GM15510 (cell line): ENCODE measurements around the gene KRT23.

Source experiments
- POLR2A ChIP-seq: IDR thresholded peaks from 3 replicates; pipeline ENCODE4 v1.6.1; 2011; ENCODE audit warnings: borderline replicate concordance; ENCODE audit not compliant: insufficient read length; ENCODE audit errors: extremely low read depth

Gene KRT23

GRCh38 chr17:40953881-40954280 lies 16.4 kb upstream of the KRT23 start:
- no peak for TF ChIP-seq POLR2A

- TF ChIP-seq POLR2A: no peak
Observed at GRCh38 chr17:40952661-40953060, 15.2 kb upstream of the KRT23 start.

- TF ChIP-seq POLR2A: no peak
Observed at GRCh38 chr17:40952154-40952553, 14.7 kb upstream of the KRT23 start.

- no peak for TF ChIP-seq POLR2A
Observed at GRCh38 chr17:40951011-40951622, 13.7 kb upstream of the KRT23 start.

GRCh38 chr17:40950176-40950575 lies 12.7 kb upstream of the KRT23 start:
- TF ChIP-seq POLR2A: no peak

GRCh38 chr17:40949418-40949817 lies 12.0 kb upstream of the KRT23 start:
- TF ChIP-seq POLR2A: no peak

- TF ChIP-seq POLR2A: no peak
Observed at GRCh38 chr17:40947929-40948328, 10.5 kb upstream of the KRT23 start.

GRCh38 chr17:40945414-40945813 lies 8.0 kb upstream of the KRT23 start:
- TF ChIP-seq POLR2A: no peak

GRCh38 chr17:40944531-40944930 lies 7.1 kb upstream of the KRT23 start:
- TF ChIP-seq POLR2A: no peak

GRCh38 chr17:40942553-40942952 lies 5.1 kb upstream of the KRT23 start:
- TF ChIP-seq POLR2A: no peak

GRCh38 chr17:40940266-40940665 lies 2.8 kb upstream of the KRT23 start:
- no peak for TF ChIP-seq POLR2A

GRCh38 chr17:40938981-40939380 lies 1.5 kb upstream of the KRT23 start:
- TF ChIP-seq POLR2A: no peak

GRCh38 chr17:40936976-40937375 lies 470 bp downstream of the KRT23 start:
- TF ChIP-seq POLR2A: no peak

GRCh38 chr17:40936437-40936971 lies 942 bp downstream of the KRT23 start:
- TF ChIP-seq POLR2A: no peak

- no peak for TF ChIP-seq POLR2A
Observed at GRCh38 chr17:40935624-40936023, 1.8 kb downstream of the KRT23 start.

- TF ChIP-seq POLR2A: no peak
Observed at GRCh38 chr17:40932608-40933007, 4.8 kb downstream of the KRT23 start.

GRCh38 chr17:40931311-40931710 lies 6.1 kb downstream of the KRT23 start:
- no peak for TF ChIP-seq POLR2A

- TF ChIP-seq POLR2A: no peak
Observed at GRCh38 chr17:40926341-40926740, 11.1 kb downstream of the KRT23 start.

GRCh38 chr17:40922239-40922638 lies 15.2 kb downstream of the KRT23 start:
- TF ChIP-seq POLR2A: no peak
